Fibroblast of villous mesenchyme (primary cell): ENCODE results near the gene CCBE1. TPM values are rescaled to one million over a fixed set of nuclear protein-coding genes. Genes with fewer than 3 reads are reported as not detected.
A peak's percentile ranks its signal among the peaks of the same experiment; 100 is the strongest.

Experiments
- DNase-seq: peaks from one replicate; pipeline ENCODE4 v3.0.0-alpha.2; 2010; ENCODE audit warnings: low read depth
- H3K4me3 ChIP-seq: 2 replicates; pipeline ENCODE4 v1.5.1; 2011; ENCODE audit warnings: low read depth, mild to moderate bottlenecking, low read length
- CTCF ChIP-seq: IDR thresholded peaks from 2 replicates; pipeline ENCODE4 v1.5.1; 2012; ENCODE audit warnings: low read depth, mild to moderate bottlenecking, low read length; ENCODE audit not compliant: insufficient read depth
- total RNA-seq: library from RNA; depleted of rRNA; stranded (reverse); fragments of >200 nt; gene quantifications from 2 replicates; pipeline ENCODE4 v1.2.3, GENCODE V29; 2012

CCBE1 gene
- total RNA-seq, 1 donor = 10.4 TPM

- no peak overlapping the region for H3K4me3 ChIP-seq
- TF ChIP-seq CTCF = no peak
- no peak for DNase-seq
Observed at GRCh38 chr18:59383851-59384250, 313.4 kb downstream of the CCBE1 start.

- no peak overlapping the region for H3K4me3 ChIP-seq
- DNase-seq = no peak
- TF ChIP-seq CTCF = peak; percentile 8
Observed at GRCh38 chr18:59382383-59382782, 314.8 kb downstream of the CCBE1 start.

DNA sequence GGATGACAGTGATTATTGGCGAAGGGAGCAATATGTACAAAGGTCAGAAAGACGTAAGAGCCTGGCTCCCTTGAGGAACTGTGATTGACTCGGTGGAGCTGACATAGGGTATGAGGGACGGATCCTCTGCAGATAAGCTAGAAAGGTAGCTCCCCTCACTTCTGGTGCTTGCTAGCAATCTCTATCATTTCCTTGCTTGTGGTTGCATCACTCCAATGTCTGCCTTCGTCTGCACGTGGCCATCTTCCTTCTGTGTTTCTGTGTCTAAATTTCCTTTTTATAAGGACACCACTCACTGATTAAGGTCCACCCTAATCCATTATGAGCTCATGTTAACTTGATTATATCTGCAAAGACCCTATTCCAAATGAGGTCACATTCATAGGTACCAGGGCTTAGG lies 315.3 kb downstream of the CCBE1 start:
- TF ChIP-seq CTCF = no peak
- DNase-seq = no peak
- no peak overlapping the region for H3K4me3 ChIP-seq

Other genes starting within 250 kb of the CCBE1 start
- gene PMAIP1, start 202.6 kb upstream of the CCBE1 start, total RNA-seq = 25.4 and 25.5 TPM in 2 replicates